HepG2 (cell line): Measurements from ENCODE around the gene GMPR. TPM values are rescaled to one million over a fixed set of nuclear protein-coding genes. Genes with fewer than 3 reads are reported as not detected.

Source experiments
- MLLT10 ChIP-seq: sonication (generic); formaldehyde crosslinking; IDR thresholded peaks from 2 replicates; pipeline ENCODE4 v1.4.0; 2020; ENCODE audit warnings: missing genetic modification reagents
- NPAS2 ChIP-seq: sonication (generic); formaldehyde crosslinking; IDR thresholded peaks from 2 replicates; pipeline ENCODE4 v1.8.0; 2022; ENCODE audit warnings: mild to moderate bottlenecking, missing genetic modification reagents, borderline replicate concordance
- RFX3 ChIP-seq: IDR thresholded peaks from 2 replicates; pipeline ENCODE4 v1.6.1; 2016; ENCODE audit warnings: missing biosample characterization, missing genetic modification reagents
- ZNF235 ChIP-seq: sonication (generic); formaldehyde crosslinking; IDR thresholded peaks from 2 replicates; pipeline ENCODE4 v1.8.1; 2023; ENCODE audit warnings: mild to moderate bottlenecking, missing genetic modification reagents, borderline replicate concordance
- polyA plus RNA-seq, 8 experiments: library from polyadenylated mRNA; depleted of rRNA in 3 of 8; stranded (reverse) in 7 of 8; unstranded in 1 of 8; fragments of >200 nt; fragmentation: Illumina TruSeq in 4 of 8; extraction: Trizol in 4 of 8; gene quantifications; 2 replicates each; pipeline versions ENCODE4 v1.2.1 to v1.2.3, GENCODE V29; 2011 to 2016; ENCODE audit warnings: low read depth in 4 of 8, missing spikeins in 1 of 8, mixed read lengths in 1 of 8; ENCODE audit not compliant: insufficient read depth in 1 of 8
- total RNA-seq, 5 experiments: library from RNA; depleted of rRNA; stranded (reverse); fragments of >200 nt; fragmentation: Illumina TruSeq; extraction: Trizol; gene quantifications; 2 replicates each; pipeline ENCODE4 v1.2.3, GENCODE V29; 2016; ENCODE audit warnings: low read depth in 1 of 5
- TF ChIP-seq, protein P1 (sequence below): sonication (generic); formaldehyde crosslinking; IDR thresholded peaks from 2 replicates; pipeline ENCODE4 v1.5.0; 2020; ENCODE audit warnings: mild to moderate bottlenecking, missing genetic modification reagents, borderline replicate concordance
- TF ChIP-seq, protein P2 (sequence below): IDR thresholded peaks from 2 replicates; pipeline ENCODE4 v1.6.1; 2018; ENCODE audit warnings: missing genetic modification reagents, mild to moderate bottlenecking, missing compliant biosample characterization
- TF ChIP-seq, protein P3 (sequence below): sonication (generic); formaldehyde crosslinking; conservative IDR thresholded peaks from 2 replicates; pipeline ENCODE4 v1.8.0; 2022; ENCODE audit warnings: missing genetic modification reagents

GMPR gene
- total and polyA plus RNA-seq, 2 of the 13 experiments (the other 11 are each of a cell fraction or from before 2014, with no cell fraction given): not detected

- TF ChIP-seq, protein P1, sequence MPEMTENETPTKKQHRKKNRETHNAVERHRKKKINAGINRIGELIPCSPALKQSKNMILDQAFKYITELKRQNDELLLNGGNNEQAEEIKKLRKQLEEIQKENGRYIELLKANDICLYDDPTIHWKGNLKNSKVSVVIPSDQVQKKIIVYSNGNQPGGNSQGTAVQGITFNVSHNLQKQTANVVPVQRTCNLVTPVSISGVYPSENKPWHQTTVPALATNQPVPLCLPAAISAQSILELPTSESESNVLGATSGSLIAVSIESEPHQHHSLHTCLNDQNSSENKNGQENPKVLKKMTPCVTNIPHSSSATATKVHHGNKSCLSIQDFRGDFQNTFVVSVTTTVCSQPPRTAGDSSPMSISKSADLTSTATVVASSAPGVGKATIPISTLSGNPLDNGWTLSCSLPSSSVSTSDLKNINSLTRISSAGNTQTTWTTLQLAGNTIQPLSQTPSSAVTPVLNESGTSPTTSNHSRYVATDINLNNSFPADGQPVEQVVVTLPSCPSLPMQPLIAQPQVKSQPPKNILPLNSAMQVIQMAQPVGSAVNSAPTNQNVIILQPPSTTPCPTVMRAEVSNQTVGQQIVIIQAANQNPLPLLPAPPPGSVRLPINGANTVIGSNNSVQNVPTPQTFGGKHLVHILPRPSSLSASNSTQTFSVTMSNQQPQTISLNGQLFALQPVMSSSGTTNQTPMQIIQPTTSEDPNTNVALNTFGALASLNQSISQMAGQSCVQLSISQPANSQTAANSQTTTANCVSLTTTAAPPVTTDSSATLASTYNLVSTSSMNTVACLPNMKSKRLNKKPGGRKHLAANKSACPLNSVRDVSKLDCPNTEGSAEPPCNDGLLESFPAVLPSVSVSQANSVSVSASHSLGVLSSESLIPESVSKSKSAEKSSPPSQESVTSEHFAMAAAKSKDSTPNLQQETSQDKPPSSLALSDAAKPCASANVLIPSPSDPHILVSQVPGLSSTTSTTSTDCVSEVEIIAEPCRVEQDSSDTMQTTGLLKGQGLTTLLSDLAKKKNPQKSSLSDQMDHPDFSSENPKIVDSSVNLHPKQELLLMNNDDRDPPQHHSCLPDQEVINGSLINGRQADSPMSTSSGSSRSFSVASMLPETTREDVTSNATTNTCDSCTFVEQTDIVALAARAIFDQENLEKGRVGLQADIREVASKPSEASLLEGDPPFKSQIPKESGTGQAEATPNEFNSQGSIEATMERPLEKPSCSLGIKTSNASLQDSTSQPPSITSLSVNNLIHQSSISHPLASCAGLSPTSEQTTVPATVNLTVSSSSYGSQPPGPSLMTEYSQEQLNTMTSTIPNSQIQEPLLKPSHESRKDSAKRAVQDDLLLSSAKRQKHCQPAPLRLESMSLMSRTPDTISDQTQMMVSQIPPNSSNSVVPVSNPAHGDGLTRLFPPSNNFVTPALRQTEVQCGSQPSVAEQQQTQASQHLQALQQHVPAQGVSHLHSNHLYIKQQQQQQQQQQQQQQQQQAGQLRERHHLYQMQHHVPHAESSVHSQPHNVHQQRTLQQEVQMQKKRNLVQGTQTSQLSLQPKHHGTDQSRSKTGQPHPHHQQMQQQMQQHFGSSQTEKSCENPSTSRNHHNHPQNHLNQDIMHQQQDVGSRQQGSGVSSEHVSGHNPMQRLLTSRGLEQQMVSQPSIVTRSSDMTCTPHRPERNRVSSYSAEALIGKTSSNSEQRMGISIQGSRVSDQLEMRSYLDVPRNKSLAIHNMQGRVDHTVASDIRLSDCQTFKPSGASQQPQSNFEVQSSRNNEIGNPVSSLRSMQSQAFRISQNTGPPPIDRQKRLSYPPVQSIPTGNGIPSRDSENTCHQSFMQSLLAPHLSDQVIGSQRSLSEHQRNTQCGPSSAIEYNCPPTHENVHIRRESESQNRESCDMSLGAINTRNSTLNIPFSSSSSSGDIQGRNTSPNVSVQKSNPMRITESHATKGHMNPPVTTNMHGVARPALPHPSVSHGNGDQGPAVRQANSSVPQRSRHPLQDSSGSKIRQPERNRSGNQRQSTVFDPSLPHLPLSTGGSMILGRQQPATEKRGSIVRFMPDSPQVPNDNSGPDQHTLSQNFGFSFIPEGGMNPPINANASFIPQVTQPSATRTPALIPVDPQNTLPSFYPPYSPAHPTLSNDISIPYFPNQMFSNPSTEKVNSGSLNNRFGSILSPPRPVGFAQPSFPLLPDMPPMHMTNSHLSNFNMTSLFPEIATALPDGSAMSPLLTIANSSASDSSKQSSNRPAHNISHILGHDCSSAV: no peak
- TF ChIP-seq MLLT10 (CRISPR knock-in tag): no peak
- TF ChIP-seq ZNF235 (CRISPR knock-in tag): no peak
- TF ChIP-seq, protein P2, sequence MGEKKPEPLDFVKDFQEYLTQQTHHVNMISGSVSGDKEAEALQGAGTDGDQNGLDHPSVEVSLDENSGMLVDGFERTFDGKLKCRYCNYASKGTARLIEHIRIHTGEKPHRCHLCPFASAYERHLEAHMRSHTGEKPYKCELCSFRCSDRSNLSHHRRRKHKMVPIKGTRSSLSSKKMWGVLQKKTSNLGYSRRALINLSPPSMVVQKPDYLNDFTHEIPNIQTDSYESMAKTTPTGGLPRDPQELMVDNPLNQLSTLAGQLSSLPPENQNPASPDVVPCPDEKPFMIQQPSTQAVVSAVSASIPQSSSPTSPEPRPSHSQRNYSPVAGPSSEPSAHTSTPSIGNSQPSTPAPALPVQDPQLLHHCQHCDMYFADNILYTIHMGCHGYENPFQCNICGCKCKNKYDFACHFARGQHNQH (CRISPR knock-in tag): no peak
- TF ChIP-seq, protein P3, sequence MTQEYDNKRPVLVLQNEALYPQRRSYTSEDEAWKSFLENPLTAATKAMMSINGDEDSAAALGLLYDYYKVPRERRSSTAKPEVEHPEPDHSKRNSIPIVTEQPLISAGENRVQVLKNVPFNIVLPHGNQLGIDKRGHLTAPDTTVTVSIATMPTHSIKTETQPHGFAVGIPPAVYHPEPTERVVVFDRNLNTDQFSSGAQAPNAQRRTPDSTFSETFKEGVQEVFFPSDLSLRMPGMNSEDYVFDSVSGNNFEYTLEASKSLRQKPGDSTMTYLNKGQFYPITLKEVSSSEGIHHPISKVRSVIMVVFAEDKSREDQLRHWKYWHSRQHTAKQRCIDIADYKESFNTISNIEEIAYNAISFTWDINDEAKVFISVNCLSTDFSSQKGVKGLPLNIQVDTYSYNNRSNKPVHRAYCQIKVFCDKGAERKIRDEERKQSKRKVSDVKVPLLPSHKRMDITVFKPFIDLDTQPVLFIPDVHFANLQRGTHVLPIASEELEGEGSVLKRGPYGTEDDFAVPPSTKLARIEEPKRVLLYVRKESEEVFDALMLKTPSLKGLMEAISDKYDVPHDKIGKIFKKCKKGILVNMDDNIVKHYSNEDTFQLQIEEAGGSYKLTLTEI: no peak
- TF ChIP-seq RFX3 (CRISPR knock-in tag): no peak
- no peak for TF ChIP-seq NPAS2 (CRISPR knock-in tag)
Observed at GRCh38 chr6:16201706-16202105, 36.7 kb upstream of the GMPR start (continued).
